NB4 (cell line): ENCODE results near the gene LNPEP.

Source experiments
- DNase-seq: peaks from one replicate; pipeline ENCODE4 v3.0.0; 2010; ENCODE audit warnings: low read depth
- H3K4me3 ChIP-seq: one replicate; pipeline ENCODE4 v1.5.1; 2011; ENCODE audit warnings: mild to moderate bottlenecking, low read depth, low read length, moderate library complexity
- CTCF ChIP-seq: IDR thresholded peaks from one replicate; pipeline ENCODE4 v1.5.1; 2012; ENCODE audit warnings: low read depth, low read length
- MAX ChIP-seq: IDR thresholded peaks from 2 replicates; pipeline ENCODE4 v1.6.1; 2011; ENCODE audit warnings: low read depth, low read length
- MYC ChIP-seq: IDR thresholded peaks from 2 replicates; pipeline ENCODE4 v1.6.1; 2011; ENCODE audit warnings: low read depth, low read length
- POLR2A ChIP-seq: IDR thresholded peaks from 2 replicates; pipeline ENCODE4 v1.6.1; 2011; ENCODE audit warnings: mild to moderate bottlenecking; ENCODE audit not compliant: insufficient read length; ENCODE audit errors: extremely low read depth

The LNPEP gene

GRCh38 chr5:96935559-96936430 lies at the start of gene LNPEP:
Gene LNPEP, plus strand, starts transcription at chr5:96936080. Its CDS starts 76 bp downstream, at chr5:96936156.
- peak within 1 kb of the TSS; percentile 86 for H3K4me3 ChIP-seq
- TF ChIP-seq MAX (peak; percentile 83), POLR2A (peak; percentile 72), MYC (peak; percentile 89), CTCF (no peak)
- peak; percentile 99 for DNase-seq

GRCh38 chr5:96893342-96893741 lies 42.5 kb upstream of the LNPEP start:
- peak; percentile 20 for DNase-seq
- no peak overlapping the region for H3K4me3 ChIP-seq
- no peak for TF ChIP-seq MAX
- no peak for TF ChIP-seq MYC
- no peak for TF ChIP-seq CTCF
- TF ChIP-seq POLR2A = no peak

GRCh38 chr5:96896276-96896675 lies 39.6 kb upstream of the LNPEP start:
- no peak for TF ChIP-seq MAX
- no peak for DNase-seq
- H3K4me3 ChIP-seq = no peak overlapping the region

GRCh38 chr5:96896806-96897205 lies 39.1 kb upstream of the LNPEP start:
- no peak overlapping the region for H3K4me3 ChIP-seq
- TF ChIP-seq MAX = no peak
- TF ChIP-seq POLR2A = no peak
- TF ChIP-seq MYC = no peak
- no peak for TF ChIP-seq CTCF
- DNase-seq = peak; percentile 78

GRCh38 chr5:96901384-96901783 lies 34.5 kb upstream of the LNPEP start:
- no peak for DNase-seq
- TF ChIP-seq CTCF (no peak), POLR2A (no peak), MYC (no peak), MAX (no peak)
- H3K4me3 ChIP-seq = no peak overlapping the region

- no peak for TF ChIP-seq POLR2A
- TF ChIP-seq MAX = no peak
- no peak for TF ChIP-seq MYC
- no peak for TF ChIP-seq CTCF
- H3K4me3 ChIP-seq = no peak overlapping the region
- no peak for DNase-seq
Measured at GRCh38 chr5:96901841-96902240, 34.0 kb upstream of the LNPEP start.
